ENCODE measurements around the gene NR6A1.

DNA sequence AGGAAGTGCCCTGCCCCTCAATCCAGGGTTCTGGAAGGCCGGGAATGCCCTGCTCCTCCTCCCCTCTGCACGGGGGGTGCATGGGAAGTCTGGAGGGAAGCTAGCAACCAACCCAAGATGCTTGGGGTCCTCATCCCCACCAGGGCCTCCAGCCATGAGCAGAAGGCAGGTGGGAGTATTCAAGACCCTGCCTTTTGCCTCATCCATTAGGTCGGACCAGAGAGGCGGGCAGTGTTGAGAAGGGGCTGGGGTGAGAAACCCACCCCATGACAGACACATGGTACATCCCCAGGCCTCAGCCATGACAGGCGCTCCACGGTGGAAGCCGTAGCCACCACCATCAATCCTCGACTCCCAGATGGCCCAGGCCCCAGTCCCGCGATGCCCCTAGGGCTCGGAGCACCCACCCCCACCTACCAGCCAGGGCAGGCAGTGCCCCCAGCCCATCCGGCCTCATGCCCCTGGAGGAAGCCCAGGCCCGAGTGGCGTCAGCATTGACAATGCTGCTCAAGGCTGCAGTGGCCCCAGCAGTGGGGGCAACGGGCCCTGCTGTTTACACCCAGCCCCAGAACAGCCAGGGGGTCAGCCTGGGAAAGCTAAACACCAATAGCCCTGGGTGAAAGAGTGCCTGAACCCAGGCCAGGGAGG, 272.5 kb downstream of the NR6A1 start:
- TF ChIP-seq POLR2AphosphoS5 (IDR thresholded peaks at IDR 0.05; ENCODE audit: borderline replicate concordance, low read depth, low read length) (no peak), EZH2 (IDR thresholded peaks at IDR 0.05) (no peak), FOXP2 (optimal IDR thresholded peaks at IDR 0.05; ENCODE audit: control extremely low read depth, extremely low read length, insufficient read depth) (no peak)
